ENCODE results near the gene KLHL12. TPM values are rescaled to one million over a fixed set of nuclear protein-coding genes. Genes with fewer than 3 reads are reported as not detected.

KLHL12 gene
- total and polyA plus RNA-seq, 2 donors from 2014 or later, result 27.5 to 28.2 TPM

DNA sequence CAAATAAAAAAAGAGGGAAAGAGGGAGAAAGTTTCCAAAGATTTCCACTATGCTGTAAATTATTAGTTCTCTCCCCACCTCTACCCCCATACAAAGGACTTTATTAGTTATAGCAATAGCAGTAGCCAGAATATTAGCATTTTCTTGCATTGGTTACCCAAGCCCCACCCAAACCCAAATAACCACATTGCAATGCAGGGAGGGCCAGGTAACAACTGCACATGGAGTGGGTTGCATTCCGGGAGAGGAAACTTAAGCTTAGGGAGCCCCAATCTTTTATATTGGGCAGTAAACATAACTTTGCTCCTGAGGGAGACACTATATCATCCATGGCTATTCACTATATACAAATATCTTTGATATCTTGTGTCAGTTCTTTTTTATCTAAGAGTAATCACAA lies 25.1 kb upstream of the KLHL12 start:
- FAIRE-seq (no peak), DNase-seq (no peak)
- H3K27me3 ChIP-seq (ENCODE audit: control insufficient read depth, insufficient read depth, low read length), result no peaks in the 10 kb centered on the region
- H3K4me1 ChIP-seq (ENCODE audit: control insufficient read depth in 2 of 3, insufficient read depth in 2 of 3, low read depth in 1 of 3, low read length in 3 of 3), result peaks cover 0 to 8% (median 2%) of the 10 kb centered on the region in 3 donors
- intact Hi-C loops (cut with DNase I), result no loop called here
- TF ChIP-seq, protein P1, sequence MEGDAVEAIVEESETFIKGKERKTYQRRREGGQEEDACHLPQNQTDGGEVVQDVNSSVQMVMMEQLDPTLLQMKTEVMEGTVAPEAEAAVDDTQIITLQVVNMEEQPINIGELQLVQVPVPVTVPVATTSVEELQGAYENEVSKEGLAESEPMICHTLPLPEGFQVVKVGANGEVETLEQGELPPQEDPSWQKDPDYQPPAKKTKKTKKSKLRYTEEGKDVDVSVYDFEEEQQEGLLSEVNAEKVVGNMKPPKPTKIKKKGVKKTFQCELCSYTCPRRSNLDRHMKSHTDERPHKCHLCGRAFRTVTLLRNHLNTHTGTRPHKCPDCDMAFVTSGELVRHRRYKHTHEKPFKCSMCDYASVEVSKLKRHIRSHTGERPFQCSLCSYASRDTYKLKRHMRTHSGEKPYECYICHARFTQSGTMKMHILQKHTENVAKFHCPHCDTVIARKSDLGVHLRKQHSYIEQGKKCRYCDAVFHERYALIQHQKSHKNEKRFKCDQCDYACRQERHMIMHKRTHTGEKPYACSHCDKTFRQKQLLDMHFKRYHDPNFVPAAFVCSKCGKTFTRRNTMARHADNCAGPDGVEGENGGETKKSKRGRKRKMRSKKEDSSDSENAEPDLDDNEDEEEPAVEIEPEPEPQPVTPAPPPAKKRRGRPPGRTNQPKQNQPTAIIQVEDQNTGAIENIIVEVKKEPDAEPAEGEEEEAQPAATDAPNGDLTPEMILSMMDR (IDR thresholded peaks at IDR 0.05; ENCODE audit: borderline replicate concordance, extremely low read depth, insufficient read depth), result no peak
- H3K9ac ChIP-seq (ENCODE audit: low read length in 3 of 3), result no peak overlapping the region
- H3K4me3 ChIP-seq (ENCODE audit: low read length in 3 of 3), result no peak overlapping the region
- H3K9me3 ChIP-seq (ENCODE audit: control insufficient read depth in 2 of 3, insufficient read depth in 1 of 3, low read length in 3 of 3), result no peaks in the 10 kb centered on the region
- peaks cover 0 to 16% (median 15%) of the 10 kb centered on the region in 3 donors for H3K36me3 ChIP-seq (ENCODE audit: control insufficient read depth in 2 of 3, insufficient read depth in 3 of 3, low read length in 3 of 3)
- no peak overlapping the region for H3K27ac ChIP-seq (ENCODE audit: low read depth in 2 of 2, low read length in 2 of 2)

DNA sequence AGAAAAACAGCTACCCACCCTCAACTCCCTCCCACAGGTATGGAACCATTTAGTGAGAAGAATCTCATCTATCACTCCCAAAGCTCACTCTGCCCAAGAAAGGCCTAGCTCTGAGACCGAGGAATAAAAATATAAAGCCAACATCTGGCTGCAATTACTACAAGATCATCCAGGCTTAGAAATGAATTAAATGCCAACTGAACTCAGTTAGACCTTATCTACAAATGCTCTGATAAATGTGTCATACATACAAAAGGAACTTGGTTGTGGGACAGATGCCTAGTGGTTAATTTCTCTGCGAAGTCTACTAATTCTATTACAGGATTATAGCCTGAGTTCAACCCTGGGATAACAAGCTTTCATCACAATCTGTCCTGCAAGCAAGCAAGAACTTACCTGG lies 24.4 kb upstream of the KLHL12 start:
- TF ChIP-seq, protein P1 (IDR thresholded peaks at IDR 0.05; ENCODE audit: borderline replicate concordance, extremely low read depth, insufficient read depth), result no peak
- no peaks in the 10 kb centered on the region for H3K27me3 ChIP-seq (ENCODE audit: control insufficient read depth, insufficient read depth, low read length)
- DNase-seq, result no peak
- H3K4me3 ChIP-seq (ENCODE audit: low read length in 3 of 3), result no peak overlapping the region
- H3K9ac ChIP-seq (ENCODE audit: low read length in 3 of 3), result no peak overlapping the region
- intact Hi-C loops (cut with DNase I), result no loop called here
- H3K36me3 ChIP-seq (ENCODE audit: control insufficient read depth in 2 of 3, insufficient read depth in 3 of 3, low read length in 3 of 3), result peaks cover 1 to 17% (median 17%) of the 10 kb centered on the region in 3 donors
- no peak for FAIRE-seq
- no peak overlapping the region for H3K27ac ChIP-seq (ENCODE audit: low read depth in 2 of 2, low read length in 2 of 2)
- no peaks in the 10 kb centered on the region for H3K9me3 ChIP-seq (ENCODE audit: control insufficient read depth in 2 of 3, insufficient read depth in 1 of 3, low read length in 3 of 3)
- peaks cover 0 to 3% (median 0%) of the 10 kb centered on the region in 3 donors for H3K4me1 ChIP-seq (ENCODE audit: control insufficient read depth in 2 of 3, insufficient read depth in 2 of 3, low read depth in 1 of 3, low read length in 3 of 3)

DNA sequence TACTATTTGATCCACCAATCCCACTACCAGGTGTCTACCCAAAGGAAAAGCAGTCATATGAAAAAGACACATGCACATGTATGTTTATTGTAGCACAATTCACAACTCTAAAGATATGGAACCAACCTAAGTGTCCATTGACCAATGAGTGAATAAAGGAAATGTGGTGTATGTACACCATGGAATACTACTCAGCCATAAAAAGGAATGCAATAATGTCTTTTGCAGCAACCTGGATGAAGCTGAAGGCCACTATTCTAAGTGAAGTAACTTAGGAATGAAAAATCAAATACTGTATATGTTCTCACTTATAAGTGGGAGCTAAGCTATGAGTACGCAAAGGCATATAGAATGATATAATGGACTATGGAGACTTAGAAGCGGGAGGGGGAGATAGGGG lies 18.4 kb upstream of the KLHL12 start:
- no peaks in the 10 kb centered on the region for H3K27me3 ChIP-seq (ENCODE audit: control insufficient read depth, insufficient read depth, low read length)
- H3K4me3 ChIP-seq (ENCODE audit: low read length in 3 of 3), result no peak overlapping the region
- TF ChIP-seq, protein P1 (IDR thresholded peaks at IDR 0.05; ENCODE audit: borderline replicate concordance, extremely low read depth, insufficient read depth), result no peak
- intact Hi-C loops (cut with DNase I), result no loop called here
- H3K27ac ChIP-seq (ENCODE audit: low read depth in 2 of 2, low read length in 2 of 2), result no peak overlapping the region
- no peak for FAIRE-seq
- no peaks in the 10 kb centered on the region for H3K9me3 ChIP-seq (ENCODE audit: control insufficient read depth in 2 of 3, insufficient read depth in 1 of 3, low read length in 3 of 3)
- no peak overlapping the region for H3K9ac ChIP-seq (ENCODE audit: low read length in 3 of 3)
- DNase-seq, result no peak
- H3K36me3 ChIP-seq (ENCODE audit: control insufficient read depth in 2 of 3, insufficient read depth in 3 of 3, low read length in 3 of 3), result peaks cover 2 to 56% (median 49%) of the 10 kb centered on the region in 3 donors
- H3K4me1 ChIP-seq (ENCODE audit: control insufficient read depth in 2 of 3, insufficient read depth in 2 of 3, low read depth in 1 of 3, low read length in 3 of 3), result no peaks in the 10 kb centered on the region

DNA sequence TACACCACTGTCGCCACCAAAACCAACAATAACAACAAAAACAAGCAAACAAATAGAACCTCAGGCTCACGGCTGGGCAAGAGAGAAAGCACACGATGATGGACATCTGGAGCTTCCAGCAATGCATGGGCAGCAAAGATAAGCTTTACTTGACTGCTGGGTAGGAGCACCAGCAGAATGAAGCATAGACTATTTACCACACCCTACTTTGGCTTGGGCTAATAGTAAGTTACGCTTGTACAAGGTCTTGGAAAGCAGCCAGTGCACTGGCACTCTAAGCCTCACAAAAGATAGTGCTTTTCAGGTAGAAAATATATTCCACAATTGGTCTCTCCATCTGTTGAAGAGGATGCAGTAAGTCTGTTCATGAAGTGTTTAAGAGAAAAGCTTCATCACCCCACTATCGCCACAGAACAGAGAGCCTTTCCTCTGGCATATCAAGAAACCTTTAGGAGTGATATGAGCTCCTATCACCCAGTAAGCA lies 17.4 kb upstream of the KLHL12 start:
- Histone ChIP-seq H3K27me3 (ENCODE audit: control insufficient read depth, insufficient read depth, low read length) (no peaks in the 10 kb centered on the region), H3K27ac (ENCODE audit: low read depth in 2 of 2, low read length in 2 of 2) (no peak overlapping the region), H3K36me3 (ENCODE audit: control insufficient read depth in 2 of 3, insufficient read depth in 3 of 3, low read length in 3 of 3) (peaks cover 2 to 52% (median 47%) of the 10 kb centered on the region in 3 donors), H3K9ac (ENCODE audit: low read length in 3 of 3) (no peak overlapping the region), H3K4me3 (ENCODE audit: low read length in 3 of 3) (no peak overlapping the region), H3K4me1 (ENCODE audit: control insufficient read depth in 2 of 3, insufficient read depth in 2 of 3, low read depth in 1 of 3, low read length in 3 of 3) (no peaks in the 10 kb centered on the region), H3K9me3 (ENCODE audit: control insufficient read depth in 2 of 3, insufficient read depth in 1 of 3, low read length in 3 of 3) (no peaks in the 10 kb centered on the region)
- TF ChIP-seq, protein P1 (IDR thresholded peaks at IDR 0.05; ENCODE audit: borderline replicate concordance, extremely low read depth, insufficient read depth), result no peak
- FAIRE-seq, result no peak
- intact Hi-C loops (cut with DNase I), result no loop called here
- no peak for DNase-seq
